GM21717 (cell line): ENCODE measurements around the gene SERPINA9.
A peak's percentile ranks its signal among the peaks of the same experiment; 100 is the strongest.
"Not testable (repeated sequence)": the region's sequence is repeated elsewhere in the genome, so short reads cannot be mapped to it uniquely, and the experiment has no call there.

Experiments used
- ATAC-seq: cut with Tn5 transposase; IDR thresholded peaks from one replicate; pipeline ENCODE4 v1.9.1; 2021; ENCODE audit warnings: mild to moderate bottlenecking, moderate library complexity; ENCODE audit not compliant: unreplicated experiment

The SERPINA9 gene

DNA sequence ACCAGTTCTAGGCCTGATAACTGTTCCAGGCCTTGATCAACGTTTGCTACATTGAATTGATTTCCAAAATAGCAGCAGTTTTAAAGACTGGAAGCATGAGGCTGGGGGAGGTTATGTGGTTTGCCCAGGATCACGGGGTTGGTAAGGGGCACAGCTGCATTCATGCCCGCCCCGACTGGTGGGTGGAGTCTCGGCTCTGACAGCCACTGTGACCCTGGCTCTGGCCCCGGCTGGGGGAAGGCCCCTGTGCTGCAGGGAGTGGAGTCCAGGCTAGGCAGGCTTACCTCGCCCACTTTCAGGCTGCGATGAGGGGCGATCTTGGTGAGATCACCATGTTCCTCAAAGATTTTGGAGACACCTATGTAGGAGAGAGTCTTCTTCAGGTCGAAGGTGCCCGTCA, 13.3 kb upstream of the SERPINA9 start:
- ATAC-seq = no peak

DNA sequence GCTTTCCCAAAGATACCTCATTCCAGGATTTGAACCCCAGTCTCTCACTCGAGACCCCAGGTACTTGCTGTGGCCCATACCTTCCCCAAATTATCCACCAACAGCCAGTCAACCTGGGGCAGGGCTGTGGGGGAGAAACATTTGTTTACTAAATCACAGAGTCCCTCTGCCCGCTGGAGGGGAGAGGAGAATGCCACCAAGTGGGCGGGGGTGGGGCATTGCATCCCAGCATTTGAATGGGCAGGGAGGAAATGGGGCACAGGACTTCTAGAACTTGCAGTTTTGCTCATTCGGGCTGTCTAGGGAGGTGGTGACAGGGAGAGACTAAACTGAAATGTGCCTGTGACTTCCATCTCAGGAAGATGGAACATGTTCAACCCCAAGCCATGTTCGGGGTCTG, 10.9 kb upstream of the SERPINA9 start:
- no peak for ATAC-seq

DNA sequence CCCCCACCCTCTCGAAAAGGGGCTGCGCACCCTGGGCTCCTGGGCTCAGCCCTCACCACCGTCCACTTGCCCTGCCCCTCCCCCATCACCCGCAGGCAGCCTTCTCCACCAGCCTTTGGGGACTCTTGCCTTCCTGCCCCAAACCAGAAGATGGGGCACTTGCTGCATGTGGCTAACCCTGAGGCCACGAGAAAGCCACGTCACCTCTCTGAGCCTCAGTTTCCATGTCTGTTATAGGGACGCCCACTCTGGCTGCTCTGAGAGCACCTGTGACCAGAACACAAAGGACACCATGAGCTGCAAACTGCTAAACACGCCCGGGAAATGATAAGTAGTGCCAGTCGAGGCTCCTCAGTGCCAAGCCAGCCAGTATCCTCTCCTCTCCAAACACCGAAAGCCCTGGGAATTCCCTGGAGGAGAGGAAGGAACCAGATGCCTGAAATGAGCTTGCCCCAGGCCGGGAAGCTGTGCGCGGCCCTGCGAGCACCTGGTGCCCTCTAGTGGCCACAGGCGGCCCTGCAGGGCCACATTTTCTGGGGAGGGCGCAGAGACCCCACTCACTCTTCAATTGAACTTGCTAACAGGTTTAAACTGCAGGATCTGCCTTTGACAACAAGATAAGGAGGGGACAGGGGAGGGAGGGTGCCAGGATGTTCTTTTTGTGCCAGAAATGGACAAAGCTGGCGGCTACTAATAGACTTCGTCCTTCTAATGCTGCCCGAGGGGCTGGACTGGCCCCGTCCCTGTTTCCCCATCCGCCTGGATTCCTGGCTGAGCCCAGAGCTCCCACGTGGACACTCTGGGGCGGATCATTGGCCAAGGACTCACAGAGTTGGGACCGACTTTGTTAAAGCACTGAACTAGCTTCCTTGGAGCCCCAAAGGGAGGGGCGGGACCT, 10.2 kb upstream of the SERPINA9 start:
- ATAC-seq = no peak

DNA sequence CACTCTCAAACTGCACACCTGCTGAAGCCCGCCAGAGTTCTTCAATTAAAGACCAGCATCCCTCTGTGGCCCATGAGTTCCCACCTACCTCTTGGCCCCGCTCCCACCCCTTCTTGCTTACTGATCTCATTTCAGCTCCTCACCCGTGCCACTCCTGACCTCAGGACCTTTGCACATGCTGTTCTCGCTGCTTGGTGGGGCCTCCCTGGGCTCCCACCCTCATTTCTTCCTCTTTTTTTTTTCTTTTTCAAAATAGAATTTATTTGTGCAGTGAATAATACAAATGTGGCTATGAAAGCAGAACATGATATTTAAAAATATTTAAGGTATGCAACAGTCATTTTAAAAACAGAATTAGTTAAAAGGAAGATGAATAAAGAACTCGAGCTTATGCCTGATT, 8.5 kb upstream of the SERPINA9 start:
- ATAC-seq = no peak

DNA sequence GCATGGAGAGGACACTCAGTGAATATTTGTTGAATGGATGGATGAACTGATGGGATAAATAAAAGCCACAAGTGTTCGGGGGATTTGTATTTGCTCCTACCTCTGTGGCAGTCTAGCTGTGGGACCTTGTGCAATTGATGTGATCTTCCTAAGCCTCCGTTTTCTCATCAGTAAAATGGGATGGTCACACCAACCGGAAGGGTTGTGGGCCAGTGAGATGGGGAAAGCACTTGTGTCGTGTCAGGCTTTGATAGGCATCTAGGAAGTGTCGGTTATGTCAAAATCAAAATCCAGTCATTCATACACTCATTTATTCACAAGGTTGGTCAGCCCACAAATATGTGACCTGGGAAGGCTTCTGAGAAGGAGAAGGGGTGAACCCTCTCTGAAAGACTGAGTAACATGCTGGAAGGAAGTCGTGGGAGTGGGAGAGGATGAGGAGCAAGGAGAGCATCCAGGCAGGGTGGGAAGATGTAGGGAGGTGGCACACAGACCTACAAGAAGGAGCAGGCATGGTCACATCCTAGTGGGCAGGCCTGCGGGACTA, 7.8 kb upstream of the SERPINA9 start:
- no peak for ATAC-seq

DNA sequence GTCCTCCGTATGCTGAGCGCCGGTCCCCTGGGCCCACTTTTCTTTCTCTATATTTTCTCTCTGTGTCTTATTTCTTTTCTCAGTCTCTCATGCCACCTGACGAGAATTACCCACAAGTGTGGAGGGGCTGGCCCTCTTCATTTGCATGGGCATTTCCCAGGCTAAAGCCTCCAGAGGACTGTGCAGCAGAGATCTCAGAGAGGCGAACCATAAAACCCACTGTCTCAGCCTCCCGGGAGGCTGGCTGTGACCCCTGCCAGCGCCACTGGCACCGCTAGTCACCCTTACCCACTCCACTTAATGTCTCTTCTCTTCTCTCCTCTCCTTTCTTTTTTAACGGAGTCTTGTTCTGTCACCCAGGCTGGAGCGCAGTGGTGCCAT, 7.1 kb upstream of the SERPINA9 start:
- peak; percentile 45 for ATAC-seq

DNA sequence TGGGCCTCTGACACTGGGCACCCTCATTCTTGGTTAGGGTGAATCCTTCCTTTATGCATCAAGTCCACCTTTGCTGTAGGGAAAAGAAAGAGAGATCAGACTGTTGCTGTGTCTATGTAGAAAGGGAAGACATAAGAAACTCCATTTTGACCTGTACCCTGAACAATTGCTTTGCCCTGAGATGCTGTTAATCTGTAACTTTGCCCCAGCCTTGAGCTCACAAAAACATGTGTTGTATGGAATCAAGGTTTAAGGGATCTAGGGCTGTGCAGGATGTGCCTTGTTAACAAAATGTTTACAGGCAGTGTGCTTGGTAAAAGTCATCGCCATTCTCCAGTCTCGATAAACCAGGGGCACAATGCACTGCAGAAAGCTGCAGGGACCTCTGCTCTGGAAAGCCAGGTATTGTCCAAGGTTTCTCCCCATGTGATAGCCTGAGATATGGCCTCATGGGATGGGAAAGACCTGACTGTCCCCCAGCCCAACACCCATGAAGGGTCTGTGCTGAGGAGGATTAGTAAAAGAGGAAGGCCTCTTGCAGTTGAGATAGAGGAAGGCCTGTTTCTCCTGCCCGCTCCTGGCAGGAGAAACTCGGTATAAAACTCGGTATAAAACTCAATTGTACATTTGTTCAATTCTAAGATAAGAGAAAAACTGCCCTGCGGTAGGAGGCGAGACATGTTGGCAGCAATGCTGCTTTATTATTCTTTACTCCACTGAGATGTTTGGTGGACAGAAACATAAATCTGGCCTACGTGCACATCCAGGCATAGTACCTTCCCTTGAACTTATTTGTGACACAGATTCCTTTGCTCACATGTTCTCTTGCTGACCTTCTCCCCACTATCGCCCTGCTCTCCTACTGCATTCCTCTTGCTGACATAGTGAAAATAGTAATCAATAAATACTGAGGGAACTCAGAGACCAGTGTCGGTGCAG, 6.4 kb upstream of the SERPINA9 start:
- not testable (repeated sequence) for ATAC-seq

DNA sequence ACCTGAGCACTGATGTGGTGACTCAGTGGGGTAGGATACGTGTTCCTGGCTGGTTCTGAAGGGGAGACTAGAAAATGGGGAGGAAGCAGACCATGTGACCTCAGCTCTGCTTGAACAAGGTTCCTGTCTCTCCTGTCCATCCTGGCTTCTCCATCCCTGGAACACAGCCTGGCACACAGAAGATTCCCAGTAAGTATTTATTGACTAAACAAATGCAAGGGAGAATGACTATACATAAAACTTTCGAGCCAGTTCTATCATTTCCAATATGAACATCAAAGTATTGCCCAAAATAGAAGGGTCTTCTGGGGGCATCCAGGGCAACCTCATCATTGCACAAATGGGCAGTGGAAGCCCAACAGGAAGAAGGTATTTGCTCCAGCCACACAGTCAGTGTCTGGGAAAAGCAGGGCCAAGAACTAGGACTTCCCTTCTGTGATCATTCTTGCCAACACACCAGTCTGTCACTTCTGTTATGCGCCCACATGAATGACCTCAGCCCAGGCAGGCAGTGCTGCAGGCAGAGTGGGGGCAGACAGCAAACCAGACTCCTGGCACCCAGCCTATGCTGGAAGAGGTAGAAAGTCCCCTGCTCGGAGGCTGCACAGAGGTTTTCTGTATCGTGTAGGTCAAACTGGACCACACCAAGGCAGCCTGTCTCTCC, 5.6 kb upstream of the SERPINA9 start:
- ATAC-seq = no peak

DNA sequence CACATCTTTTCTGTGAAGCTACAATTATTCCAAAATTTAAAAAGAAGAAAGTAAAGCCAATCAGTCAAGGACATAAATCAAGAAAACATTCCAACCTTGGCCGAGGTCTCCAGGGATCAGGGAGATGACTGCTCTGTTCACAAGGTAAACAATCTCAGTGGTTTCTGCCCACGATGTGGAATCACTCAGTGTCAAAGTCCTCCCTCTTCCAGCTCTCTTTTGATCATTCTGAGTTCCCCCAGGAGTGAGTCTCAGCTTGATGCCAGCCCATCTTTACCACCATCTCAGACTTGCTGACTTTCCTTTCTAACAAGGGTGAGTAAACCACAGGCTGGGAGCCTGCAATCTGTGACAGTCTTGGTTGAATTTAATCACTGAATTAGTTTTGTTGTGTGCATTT, 4.8 kb upstream of the SERPINA9 start:
- no peak for ATAC-seq

DNA sequence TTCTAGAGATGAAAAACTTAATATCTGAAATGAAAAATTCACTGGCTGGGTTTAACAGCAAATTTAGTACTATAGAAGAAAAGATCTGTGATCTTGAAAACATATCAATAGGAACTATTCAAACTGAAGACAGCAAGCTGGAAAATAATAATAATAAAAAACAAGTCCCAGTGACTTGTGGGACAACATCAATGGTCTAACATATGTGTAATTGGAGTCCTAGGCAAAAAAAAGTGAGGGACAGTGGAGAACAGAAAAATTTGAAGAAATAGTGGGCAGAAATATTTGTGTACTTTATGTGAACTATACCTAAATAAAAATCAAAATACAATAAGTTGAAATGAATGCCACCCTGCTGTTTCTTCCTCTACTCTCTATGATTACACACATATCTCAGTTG, 2.4 kb upstream of the SERPINA9 start:
- no peak for ATAC-seq

DNA sequence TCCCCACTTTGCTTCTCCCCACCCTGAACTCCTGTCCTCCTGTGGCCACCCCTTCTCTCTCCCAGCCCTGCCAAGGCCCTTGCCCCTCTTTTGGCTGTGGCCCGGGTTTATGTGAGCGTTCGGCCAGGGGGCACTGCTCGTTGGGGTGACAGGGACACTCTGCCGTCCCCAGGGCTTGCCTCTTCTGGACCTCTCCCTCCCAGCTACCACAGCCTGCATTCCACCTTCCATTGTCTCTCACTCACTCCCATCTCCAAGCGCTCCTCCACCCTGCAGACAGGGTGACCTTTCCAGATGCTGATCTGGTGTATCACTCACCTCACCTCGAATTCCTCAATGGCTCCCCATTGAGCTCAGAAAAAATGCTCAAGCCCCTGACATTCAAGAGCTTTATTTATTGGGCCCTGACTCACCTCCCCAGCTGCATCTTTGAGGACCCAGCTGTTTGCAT, 1.4 kb downstream of the SERPINA9 start:
- no peak for ATAC-seq

DNA sequence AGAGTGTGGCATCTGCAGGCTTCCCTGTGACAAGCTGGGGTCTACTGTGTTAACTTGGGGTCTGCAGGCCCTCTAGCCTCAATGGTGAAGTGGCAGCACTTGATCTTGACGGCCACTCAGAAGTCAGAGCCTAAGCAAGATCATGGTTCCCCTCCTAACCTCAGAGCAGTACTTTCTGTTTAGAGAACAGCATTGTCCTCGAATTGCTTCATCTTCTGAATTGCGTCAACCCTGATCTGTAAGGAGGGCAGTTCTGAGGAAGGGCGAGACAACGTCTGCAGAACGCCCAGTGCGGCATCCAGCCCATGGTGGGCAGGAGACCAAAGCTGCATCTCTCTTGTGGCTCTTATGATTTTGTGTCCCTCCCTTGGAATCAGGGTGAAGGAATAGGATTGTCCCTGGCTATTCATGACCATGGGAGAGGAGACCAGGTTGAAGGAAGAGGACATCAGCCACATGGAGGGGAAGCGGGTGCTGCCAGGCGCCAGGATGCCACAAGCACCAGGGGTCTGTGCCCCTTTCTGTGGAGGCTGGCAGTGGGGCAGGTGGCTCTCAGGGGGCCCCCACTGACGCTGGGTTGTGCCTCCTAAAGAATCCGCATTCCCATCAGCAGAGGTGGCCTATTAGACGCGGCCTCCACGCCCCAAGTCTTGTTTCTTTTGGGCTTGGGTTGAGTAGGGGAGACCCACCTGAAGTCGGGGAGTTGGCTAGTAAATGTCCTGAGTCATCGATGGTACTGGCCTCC, 2.2 kb downstream of the SERPINA9 start:
- no peak for ATAC-seq

DNA sequence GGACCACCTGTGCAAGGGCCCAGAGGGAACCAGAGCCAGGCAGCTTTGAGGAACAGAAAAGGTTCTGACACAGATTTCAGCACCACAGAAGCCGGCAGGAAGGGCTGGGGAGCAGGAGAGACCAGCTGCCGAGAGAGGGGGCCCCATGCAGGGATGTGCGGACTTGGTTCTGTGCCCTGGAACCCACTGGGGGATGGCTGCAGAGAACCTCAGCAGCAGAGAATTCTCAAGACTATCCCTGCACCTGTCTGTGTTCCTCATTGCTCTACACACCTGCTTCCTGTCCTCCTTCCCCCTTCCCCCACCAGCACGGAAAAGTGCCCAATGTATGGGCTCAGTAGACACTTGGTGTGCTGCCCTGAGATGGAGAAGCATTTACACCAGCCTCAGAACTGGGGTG, 3.2 kb downstream of the SERPINA9 start:
- ATAC-seq = no peak

DNA sequence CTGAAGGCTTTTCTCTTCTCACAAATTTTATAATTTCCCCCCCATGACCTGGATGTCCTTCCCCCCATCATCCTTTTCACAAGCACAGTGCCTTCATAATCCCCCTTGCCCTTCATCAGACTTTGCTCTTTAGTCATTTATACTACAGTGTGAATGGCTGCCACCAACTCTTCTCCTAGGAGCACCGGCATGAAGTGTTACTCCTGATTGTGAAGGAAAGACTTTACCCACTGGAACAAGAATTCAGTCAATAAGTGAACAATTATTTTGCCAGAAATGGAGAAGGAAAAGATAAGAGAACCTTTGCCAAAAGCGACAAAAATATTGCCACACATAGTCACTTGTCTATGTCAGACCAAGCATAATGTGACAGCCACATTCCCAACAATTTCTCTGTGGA, 5.0 kb downstream of the SERPINA9 start:
- no peak for ATAC-seq

DNA sequence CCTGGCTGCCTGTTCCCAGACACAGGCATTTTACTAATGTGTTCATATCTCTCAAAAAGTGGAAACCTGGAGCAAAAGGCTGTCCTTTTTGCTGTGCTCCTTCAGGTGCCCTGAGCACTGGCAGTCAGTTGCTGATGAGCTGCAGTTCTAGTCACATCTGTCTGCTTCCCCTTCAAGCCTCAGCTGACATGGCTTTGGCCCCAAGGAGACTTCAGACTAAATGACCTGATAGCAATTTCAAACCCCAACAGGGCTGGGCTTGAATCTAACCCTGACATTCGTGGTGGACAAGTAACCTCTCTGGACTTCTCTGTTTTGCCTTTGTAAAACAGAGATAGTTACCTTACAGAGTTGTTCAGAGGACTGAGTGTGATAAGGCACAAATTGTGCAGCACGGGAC, 5.7 kb downstream of the SERPINA9 start:
- ATAC-seq = no peak

DNA sequence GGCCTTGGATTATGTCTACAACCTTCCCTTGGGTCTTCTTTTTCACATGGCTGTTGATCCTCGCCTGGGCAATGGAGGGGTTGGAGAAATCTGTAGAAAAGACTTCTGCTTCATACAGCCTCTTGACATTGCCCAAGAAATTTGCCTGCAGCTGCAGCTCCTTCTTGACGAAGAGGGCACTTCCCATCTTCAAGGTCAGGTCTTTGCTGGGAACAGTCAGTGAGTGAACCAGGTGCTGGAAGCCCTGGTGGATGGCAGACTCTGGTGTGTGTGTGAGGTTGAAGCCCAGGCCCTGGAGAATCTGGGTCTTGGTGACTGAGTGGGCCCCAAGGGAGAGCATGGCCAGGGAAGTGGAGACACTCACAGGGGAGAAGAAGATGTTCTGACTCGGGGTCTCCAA, 6.7 kb downstream of the SERPINA9 start:
- no peak for ATAC-seq

DNA sequence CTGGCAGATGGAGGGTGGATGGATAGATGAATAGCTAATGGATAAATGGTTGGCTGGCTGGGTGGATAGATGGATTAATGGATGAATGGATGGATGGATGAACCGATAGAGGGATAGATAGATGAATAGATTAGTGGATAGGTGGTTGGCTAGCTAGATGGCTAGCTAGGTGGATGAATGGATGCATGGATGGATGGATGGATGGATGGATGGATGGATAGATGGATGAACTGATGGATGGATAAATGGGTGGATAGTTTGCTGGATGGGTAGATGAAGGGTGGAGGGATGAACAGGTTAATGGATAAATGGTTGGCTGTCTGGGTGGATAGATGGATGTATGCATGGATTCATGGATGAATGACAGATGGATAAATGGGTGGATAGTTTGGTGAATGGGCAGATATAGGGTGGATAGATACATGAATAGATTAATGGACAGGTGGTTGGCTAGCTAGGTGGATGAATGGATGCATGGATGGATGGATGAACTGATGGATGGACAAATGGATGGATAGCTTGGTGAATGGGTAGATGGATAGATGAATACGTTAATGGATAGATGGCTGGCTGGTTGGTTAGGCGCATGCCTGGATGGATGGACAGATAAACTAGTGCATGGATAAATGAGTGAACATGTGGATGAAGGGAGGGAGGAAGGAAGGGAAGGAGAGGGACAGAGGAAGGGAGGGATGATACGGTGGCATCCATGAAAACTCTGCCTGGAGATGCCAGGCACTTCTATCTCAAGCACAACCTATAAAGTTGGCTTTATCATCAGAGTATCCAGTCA, 8.1 kb downstream of the SERPINA9 start:
- no peak for ATAC-seq

DNA sequence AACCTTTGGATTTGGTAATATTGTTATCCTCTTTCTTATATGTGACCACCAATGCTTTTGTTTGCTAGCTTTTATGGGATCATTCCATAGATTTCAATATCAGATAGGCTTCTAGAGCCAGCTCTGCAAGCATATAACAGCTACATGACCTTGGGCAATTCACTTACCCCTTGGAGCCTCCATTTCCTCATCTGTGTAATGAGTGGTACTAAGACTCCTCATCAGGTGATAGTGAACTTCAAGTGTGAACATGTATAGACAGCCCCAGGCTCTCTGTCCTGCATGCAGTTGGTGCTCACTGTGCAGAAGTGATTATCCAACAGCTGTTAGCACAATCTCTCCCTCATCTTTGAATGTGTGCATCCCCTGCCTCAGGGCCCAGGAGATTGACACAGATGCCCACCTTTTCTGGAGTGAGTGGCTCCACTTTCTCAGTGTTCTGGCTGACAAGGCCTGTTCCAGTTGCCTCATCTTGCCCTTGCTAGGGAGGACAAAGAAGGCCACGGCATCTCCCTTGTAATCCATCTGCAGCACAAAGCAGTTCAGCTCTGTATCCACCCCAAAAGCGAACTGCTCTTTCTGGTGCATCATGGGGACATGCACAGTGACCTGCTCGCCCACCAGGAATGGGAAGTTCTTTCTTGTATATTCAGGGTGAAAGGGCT, 9.2 kb downstream of the SERPINA9 start:
- no peak for ATAC-seq

DNA sequence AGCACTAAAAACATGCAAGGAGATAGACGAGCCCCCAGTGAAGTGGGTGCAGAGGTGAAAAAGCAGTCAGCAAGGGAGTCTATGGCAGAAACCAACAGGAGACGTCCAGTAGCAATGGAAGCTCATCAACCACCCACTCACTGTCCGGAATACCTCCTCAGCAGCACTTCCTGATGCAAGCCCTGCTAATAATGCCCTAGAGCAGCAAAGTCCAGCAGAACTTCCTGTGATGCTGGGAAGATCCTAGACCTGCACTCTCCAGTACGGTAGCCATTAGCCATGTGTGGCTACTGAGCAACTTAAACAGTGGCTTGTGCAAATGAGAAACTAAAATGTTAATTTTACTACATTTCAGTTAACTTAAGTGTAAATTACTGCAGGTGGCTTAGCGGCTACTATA, 11.0 kb downstream of the SERPINA9 start:
- ATAC-seq = no peak
